Activated CD8-positive, alpha-beta T cell treated with anti-CD3 and anti-CD28 coated beads for 36 hours (primary cell): ENCODE results near the gene BTAF1. TPM values are rescaled to one million over a fixed set of nuclear protein-coding genes. Genes with fewer than 3 reads are reported as not detected.

ENCODE experiments used
- ATAC-seq: fragments of 200-7000 bp; cut with Tn5 transposase; one replicate; pipeline ENCODE4 v1.10.0; 2021; ENCODE audit warnings: mild to moderate bottlenecking, moderate library complexity
- CTCF ChIA-PET: fragments of 350-600 bp; sonication (Branson Sonifier 250); formaldehyde crosslinking; loops from one replicate; lab custom pipeline; 2021; ENCODE audit warnings: antibody characterized with exemption; lab: Charles Lee
- POLR2A ChIA-PET: fragments of 350-600 bp; sonication (Branson Sonifier 250); formaldehyde crosslinking; loops from one replicate; lab custom pipeline; 2021; ENCODE audit warnings: antibody characterized with exemption; lab: Charles Lee
- DNase-seq: peaks from one replicate; pipeline ENCODE4 v3.0.0-alpha.2; 2020
- H3K27ac Mint-ChIP-seq: one replicate; pipeline ENCODE4 v1.8.0; 2021; ENCODE audit warnings: mild to moderate bottlenecking, mixed read lengths
- H3K27me3 Mint-ChIP-seq: one replicate; pipeline ENCODE4 v1.8.0; 2021; ENCODE audit warnings: mixed read lengths
- H3K36me3 Mint-ChIP-seq: one replicate; pipeline ENCODE4 v1.8.0; 2021; ENCODE audit warnings: low read depth, mixed read lengths
- H3K4me1 Mint-ChIP-seq: one replicate; pipeline ENCODE4 v1.8.0; 2021; ENCODE audit warnings: low read depth, mixed read lengths
- H3K4me3 Mint-ChIP-seq: one replicate; pipeline ENCODE4 v1.8.0; 2021; ENCODE audit warnings: mild to moderate bottlenecking, moderate library complexity, mixed read lengths
- H3K9me3 Mint-ChIP-seq: one replicate; pipeline ENCODE4 v1.8.0; 2021; ENCODE audit warnings: mixed read lengths
- intact Hi-C: fragments of 100-400 bp; cut with micrococcal nuclease; formaldehyde crosslinking; loops from one replicate; pipeline ENCODE4 v1.10.0; 2022
- total RNA-seq, 2 experiments: library from RNA; stranded (reverse); gene quantifications; one replicate each; pipeline ENCODE4 v1.2.3, GENCODE V29; 2021
- TF ChIP-seq, protein P1 (sequence below): fragments of 200-600 bp; IDR thresholded peaks from one replicate; pipeline ENCODE4 v1.8.0; 2022; ENCODE audit warnings: antibody characterized with exemption, mild to moderate bottlenecking

The BTAF1 gene
- total RNA-seq, 2 experiments from 2014 or later: 73.4 to 75.3 TPM

GRCh38 chr10:91919651-91920050 is 3.9 kb upstream of the BTAF1 start:
- H3K4me3 Mint-ChIP-seq: no peak overlapping the region
- intact Hi-C loops: loop anchor here (10.0 kb wide), 1 partner anchor 535 kb away; no protein-coding TSS in a partner anchor
- peaks cover 11% of the 10 kb centered on the region for H3K4me1 Mint-ChIP-seq
- ChIA-PET CTCF (no interaction called here), POLR2A (no interaction called here)
- no peak overlapping the region for H3K27ac Mint-ChIP-seq
- TF ChIP-seq, protein P1, sequence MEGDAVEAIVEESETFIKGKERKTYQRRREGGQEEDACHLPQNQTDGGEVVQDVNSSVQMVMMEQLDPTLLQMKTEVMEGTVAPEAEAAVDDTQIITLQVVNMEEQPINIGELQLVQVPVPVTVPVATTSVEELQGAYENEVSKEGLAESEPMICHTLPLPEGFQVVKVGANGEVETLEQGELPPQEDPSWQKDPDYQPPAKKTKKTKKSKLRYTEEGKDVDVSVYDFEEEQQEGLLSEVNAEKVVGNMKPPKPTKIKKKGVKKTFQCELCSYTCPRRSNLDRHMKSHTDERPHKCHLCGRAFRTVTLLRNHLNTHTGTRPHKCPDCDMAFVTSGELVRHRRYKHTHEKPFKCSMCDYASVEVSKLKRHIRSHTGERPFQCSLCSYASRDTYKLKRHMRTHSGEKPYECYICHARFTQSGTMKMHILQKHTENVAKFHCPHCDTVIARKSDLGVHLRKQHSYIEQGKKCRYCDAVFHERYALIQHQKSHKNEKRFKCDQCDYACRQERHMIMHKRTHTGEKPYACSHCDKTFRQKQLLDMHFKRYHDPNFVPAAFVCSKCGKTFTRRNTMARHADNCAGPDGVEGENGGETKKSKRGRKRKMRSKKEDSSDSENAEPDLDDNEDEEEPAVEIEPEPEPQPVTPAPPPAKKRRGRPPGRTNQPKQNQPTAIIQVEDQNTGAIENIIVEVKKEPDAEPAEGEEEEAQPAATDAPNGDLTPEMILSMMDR: no peak
- peaks cover 2% of the 10 kb centered on the region for H3K9me3 Mint-ChIP-seq
- DNase-seq: no peak
- peaks cover 16% of the 10 kb centered on the region for H3K27me3 Mint-ChIP-seq
- ATAC-seq: no peak
- no peaks in the 10 kb centered on the region for H3K36me3 Mint-ChIP-seq

- H3K27me3 Mint-ChIP-seq: no peaks in the 10 kb centered on the region
- ATAC-seq: no peak
- intact Hi-C loops: no loop called here
Measured at GRCh38 chr10:91924212-91925021, 847 bp downstream of the BTAF1 start.

DNA sequence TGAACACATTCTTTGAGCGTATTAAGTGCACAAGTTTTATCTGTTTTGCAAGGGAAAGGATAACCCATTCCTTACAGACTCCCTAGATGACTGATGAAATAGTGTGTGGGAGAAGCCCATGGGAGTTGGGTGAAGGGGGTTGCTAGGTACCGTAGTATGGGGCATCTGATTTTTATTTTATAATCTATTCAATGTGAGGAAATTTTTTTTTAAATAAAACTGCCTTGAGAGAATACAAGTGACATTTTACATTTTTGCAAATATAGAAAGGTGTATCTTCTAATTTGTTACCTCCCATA is 1.4 kb downstream of the BTAF1 start:
- intact Hi-C loops: no loop called here
- POLR2A ChIA-PET: interaction anchor here (1.3 to 2.5 kb wide), 2 partner anchors 67 to 129 kb away, joined by 3 to 12 read pairs; no protein-coding TSS in a partner anchor
- TF ChIP-seq, protein P1: no peak
- ATAC-seq (no peak), DNase-seq (no peak)
- H3K4me1 Mint-ChIP-seq: peaks cover 43% of the 10 kb centered on the region
- CTCF ChIA-PET: no interaction called here
- H3K4me3 Mint-ChIP-seq: peak overlapping the region; percentile 95
- H3K27me3 Mint-ChIP-seq: no peaks in the 10 kb centered on the region
- H3K27ac Mint-ChIP-seq: no peak overlapping the region
- peaks cover 18% of the 10 kb centered on the region for H3K36me3 Mint-ChIP-seq
- no peaks in the 10 kb centered on the region for H3K9me3 Mint-ChIP-seq

More at GRCh38 chr10:91924212-91925021, 847 bp downstream of the BTAF1 start:
- Mint-ChIP-seq H3K27ac (peak overlapping the region; percentile 99), H3K36me3 (peaks cover 18% of the 10 kb centered on the region), H3K4me1 (peaks cover 43% of the 10 kb centered on the region), H3K9me3 (no peaks in the 10 kb centered on the region), H3K4me3 (peak overlapping the region; percentile 95)
- TF ChIP-seq, protein P1: no peak
- DNase-seq: no peak
- ChIA-PET POLR2A (interaction anchor here (0.7 to 2.5 kb wide), 18 partner anchors 8 to 668 kb away, joined by 3 to 23 read pairs (median 4); partner anchors contain the start of genes FGFBP3, KIF11 and TNKS2), CTCF (interaction anchor here (0.7 to 3.5 kb wide), 11 partner anchors 8 to 626 kb away, joined by 3 to 18 read pairs (median 5); partner anchors contain the start of gene FGFBP3)

DNA sequence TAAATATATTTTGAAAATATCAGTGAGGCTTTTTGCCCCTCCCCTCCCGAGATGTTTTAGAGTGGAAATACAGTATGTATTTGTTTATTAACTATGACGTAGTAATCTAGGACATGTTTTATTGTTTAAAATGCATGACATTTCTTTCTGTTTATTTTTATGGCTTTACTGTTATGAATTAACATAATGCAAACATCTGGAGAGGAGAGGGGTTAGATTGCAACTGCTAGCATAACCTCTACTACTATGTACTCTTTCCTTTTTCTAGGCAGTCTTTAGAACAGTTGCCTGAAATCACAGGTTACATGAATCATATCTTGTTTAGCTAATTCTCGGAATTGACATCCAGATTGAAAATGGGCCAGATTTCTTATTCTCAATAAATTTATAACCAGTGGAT is 7.4 kb downstream of the BTAF1 start:
- intact Hi-C loops: no loop called here
- DNase-seq (no peak), ATAC-seq (no peak)
- Mint-ChIP-seq H3K27ac (no peak overlapping the region), H3K4me3 (no peak overlapping the region), H3K4me1 (peaks cover 65% of the 10 kb centered on the region), H3K27me3 (no peaks in the 10 kb centered on the region), H3K9me3 (no peaks in the 10 kb centered on the region), H3K36me3 (peaks cover 48% of the 10 kb centered on the region)
- TF ChIP-seq, protein P1: no peak
- CTCF ChIA-PET: interaction anchor here (1.1 to 1.4 kb wide), 2 partner anchors 11 to 18 kb away, joined by 3 to 5 read pairs; no protein-coding TSS in a partner anchor
- POLR2A ChIA-PET: interaction anchor here (0.6 kb wide), 1 partner anchor 923 kb away, joined by 3 read pairs; no protein-coding TSS in a partner anchor
